Gastroesophageal sphincter (tissue), 3 donors: ENCODE data around the gene CST9L.

Experiments used
- EP300 ChIP-seq: sonication (generic); formaldehyde crosslinking; IDR thresholded peaks from one replicate; pipeline ENCODE4 v1.6.1; 2017; ENCODE audit warnings: antibody characterized with exemption, mild to moderate bottlenecking
- POLR2A ChIP-seq, 2 donors: fragments of 450-650 bp; IDR thresholded peaks; one replicate each; pipeline ENCODE4 v1.6.1; 2017; ENCODE audit warnings: antibody characterized with exemption in 2 of 2, mild to moderate bottlenecking in 2 of 2, moderate library complexity in 1 of 2
- POLR2AphosphoS5 ChIP-seq: sonication (generic); formaldehyde crosslinking; IDR thresholded peaks from one replicate; pipeline ENCODE4 v1.6.1; 2017; ENCODE audit warnings: antibody characterized with exemption
- TF ChIP-seq, protein P1 (sequence below), 4 experiments: fragments of 200-600 bp in 2 of 4; fragments of 450-650 bp in 2 of 4; sonication (generic) in 1 of 4; IDR thresholded peaks; one replicate each; pipeline ENCODE4 v1.5.1; 2017 to 2019; ENCODE audit warnings: antibody characterized with exemption in 4 of 4, mild to moderate bottlenecking in 2 of 4, moderate library complexity in 2 of 4

DNA sequence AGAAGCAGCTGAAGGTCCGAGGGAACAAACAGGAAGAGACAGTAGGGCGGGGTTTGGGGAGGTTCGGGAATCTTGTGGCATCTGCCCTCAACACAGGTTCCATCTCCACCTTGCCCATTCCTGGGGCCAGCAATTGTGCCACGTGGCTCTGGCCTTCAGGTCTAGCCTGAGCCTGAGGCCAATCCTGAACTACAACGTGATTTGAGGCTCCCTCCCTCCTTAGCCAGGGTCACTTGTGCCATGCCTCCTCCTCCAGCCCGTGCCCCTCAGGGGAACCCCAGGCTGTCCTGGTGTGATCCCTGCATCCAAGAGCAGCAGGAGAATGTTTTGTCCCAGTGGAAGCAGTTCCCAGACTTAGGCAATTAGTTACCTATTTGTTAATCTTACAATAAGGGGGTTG is 34.4 kb upstream of the CST9L start:
- TF ChIP-seq POLR2AphosphoS5 (no peak), EP300 (no peak), POLR2A (IDR thresholded peaks at IDR 0.05) (no peak)
- TF ChIP-seq, protein P1, sequence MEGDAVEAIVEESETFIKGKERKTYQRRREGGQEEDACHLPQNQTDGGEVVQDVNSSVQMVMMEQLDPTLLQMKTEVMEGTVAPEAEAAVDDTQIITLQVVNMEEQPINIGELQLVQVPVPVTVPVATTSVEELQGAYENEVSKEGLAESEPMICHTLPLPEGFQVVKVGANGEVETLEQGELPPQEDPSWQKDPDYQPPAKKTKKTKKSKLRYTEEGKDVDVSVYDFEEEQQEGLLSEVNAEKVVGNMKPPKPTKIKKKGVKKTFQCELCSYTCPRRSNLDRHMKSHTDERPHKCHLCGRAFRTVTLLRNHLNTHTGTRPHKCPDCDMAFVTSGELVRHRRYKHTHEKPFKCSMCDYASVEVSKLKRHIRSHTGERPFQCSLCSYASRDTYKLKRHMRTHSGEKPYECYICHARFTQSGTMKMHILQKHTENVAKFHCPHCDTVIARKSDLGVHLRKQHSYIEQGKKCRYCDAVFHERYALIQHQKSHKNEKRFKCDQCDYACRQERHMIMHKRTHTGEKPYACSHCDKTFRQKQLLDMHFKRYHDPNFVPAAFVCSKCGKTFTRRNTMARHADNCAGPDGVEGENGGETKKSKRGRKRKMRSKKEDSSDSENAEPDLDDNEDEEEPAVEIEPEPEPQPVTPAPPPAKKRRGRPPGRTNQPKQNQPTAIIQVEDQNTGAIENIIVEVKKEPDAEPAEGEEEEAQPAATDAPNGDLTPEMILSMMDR (IDR thresholded peaks at IDR 0.05) = no peak
